ENCODE measurements around the gene KRTAP10-7.
"Not testable (repeated sequence)": the region's sequence is repeated elsewhere in the genome, so short reads cannot be mapped to it uniquely, and the experiment has no call there.

KRTAP10-7 gene, protein sequence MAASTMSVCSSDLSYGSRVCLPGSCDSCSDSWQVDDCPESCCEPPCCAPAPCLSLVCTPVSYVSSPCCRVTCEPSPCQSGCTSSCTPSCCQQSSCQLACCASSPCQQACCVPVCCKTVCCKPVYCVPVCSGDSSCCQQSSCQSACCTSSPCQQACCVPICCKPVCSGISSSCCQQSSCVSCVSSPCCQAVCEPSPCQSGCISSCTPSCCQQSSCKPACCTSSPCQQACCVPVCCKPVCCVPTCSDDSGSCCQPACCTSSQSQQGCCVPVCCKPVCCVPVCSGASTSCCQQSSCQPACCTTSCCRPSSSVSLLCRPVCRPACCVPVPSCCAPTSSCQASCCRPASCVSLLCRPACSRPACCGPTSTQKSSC

DNA sequence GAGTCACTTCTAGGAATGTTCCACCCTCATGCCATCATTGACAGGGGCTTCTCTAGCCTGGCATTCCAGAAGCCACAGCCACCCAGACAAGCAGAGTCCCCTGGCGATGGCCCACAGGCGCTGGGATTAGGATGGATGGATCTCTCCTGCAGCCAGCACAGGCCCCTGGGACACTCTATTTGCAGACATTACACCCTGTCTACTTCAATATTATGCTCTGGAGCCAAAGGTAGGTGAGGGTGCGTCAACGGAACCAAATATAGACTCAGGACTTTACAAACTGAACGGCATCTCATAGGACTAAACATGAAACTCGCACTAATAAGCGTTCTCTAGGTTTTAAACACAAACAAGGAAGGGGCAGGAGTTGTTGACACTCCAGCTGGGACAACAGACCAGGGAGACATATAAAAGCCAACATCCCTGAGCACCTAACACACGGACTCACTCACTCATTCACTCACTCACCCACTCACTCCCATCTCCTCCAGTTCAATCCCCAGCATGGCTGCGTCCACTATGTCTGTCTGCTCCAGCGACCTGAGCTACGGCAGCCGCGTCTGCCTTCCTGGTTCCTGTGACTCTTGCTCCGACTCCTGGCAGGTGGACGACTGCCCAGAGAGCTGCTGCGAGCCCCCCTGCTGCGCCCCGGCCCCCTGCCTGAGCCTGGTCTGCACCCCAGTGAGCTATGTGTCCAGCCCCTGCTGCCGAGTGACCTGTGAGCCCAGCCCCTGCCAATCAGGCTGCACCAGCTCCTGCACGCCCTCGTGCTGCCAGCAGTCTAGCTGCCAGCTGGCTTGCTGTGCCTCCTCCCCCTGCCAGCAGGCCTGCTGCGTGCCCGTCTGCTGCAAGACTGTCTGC is at the start of gene KRTAP10-7:
Gene KRTAP10-7 (plus strand): TSS at position 480 of the 861 bp plus-strand sequence. CDS start 25 bp downstream, at position 505.
- not testable (repeated sequence) for DNase-seq

DNA sequence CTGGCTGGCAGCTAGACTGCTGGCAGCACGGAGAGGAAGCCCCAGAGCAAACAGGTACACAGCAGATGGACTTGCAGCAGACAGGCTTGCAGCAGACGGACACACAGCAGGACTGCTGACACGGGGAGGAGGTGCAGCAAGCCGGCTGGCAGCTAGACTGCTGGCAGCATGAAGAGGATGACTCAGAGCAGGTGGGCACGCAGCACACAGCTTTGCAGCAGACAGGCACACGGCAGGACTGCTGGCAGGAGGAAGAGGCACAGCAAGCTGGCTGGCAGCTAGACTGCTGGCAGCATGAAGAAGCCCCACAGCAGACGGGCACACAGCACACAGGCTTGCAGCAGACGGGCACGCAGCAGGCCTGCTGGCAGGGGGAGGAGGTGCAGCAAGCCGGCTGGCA is 49.6 kb upstream of the KRTAP10-7 start:
- DNase-seq: no peak

GRCh38 chr21:44551340-44551961 is 48.9 kb upstream of the KRTAP10-7 start, which contains the start of gene KRTAP10-2:
KRTAP10-2 (minus strand) TSS chr21:44551505; CDS start chr21:44551458, 47 bp downstream.
- DNase-seq: no peak

DNA sequence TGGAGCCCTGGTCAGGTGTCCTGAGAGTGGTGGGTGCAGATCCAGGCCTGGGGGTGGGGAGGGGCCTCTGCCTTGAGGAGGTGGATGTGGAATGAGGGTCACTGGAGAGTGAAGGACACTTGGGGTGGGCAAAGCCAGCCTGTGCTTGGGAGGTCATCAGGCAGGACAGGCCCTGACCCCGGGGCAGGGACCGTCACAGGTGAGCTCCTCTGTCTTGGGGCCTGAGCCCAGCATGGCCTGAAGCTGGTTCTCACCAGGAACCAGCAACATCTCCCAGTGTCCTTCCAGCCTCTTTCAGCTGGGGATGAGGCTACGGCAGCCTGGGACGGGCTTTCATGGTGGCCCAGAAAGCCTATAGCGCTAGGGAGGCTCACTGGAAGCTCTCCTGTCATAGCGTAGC is 48.3 kb upstream of the KRTAP10-7 start:
- no peak for DNase-seq

DNA sequence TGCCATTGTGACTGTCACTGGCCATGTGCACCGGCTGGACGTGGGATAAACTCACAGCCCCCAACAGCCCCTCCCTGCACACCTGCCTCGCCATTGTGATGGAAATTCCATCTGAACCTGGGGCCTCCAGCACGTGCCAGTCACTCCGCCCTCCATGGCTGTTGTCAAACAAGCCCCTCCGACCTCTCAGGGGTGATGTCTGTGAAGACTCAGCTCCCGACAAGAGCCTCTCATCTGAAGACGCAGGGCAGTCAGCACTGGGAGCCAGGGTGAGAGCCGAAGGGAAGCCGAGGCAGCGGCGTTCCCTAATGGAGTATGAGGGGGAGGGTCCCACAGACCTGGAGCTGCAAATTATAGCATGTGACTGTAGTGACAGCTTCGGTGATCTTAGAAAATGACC is 47.7 kb upstream of the KRTAP10-7 start:
- DNase-seq: no peak

GRCh38 chr21:44555200-44555875 is 45.1 kb upstream of the KRTAP10-7 start:
- DNase-seq: no peak

DNA sequence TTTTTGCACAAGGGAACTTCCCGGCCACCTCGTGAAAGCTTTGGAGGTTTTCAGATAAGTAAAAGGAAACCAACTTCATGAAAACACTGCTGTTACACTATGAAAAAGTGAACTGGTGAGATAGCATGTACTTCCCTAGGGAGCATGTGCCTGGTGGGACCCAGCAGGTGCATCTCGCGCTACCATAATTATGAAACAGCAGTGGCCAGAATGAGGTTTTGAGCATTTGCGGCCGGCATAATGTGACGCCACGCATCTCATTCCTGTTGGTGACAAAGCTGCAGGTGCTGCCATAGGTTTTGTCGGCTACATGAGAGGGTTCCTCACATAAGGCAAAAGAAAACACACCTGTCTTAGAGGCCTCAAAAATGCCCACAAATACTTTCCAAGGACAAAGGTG is 43.5 kb upstream of the KRTAP10-7 start:
- DNase-seq: no peak

DNA sequence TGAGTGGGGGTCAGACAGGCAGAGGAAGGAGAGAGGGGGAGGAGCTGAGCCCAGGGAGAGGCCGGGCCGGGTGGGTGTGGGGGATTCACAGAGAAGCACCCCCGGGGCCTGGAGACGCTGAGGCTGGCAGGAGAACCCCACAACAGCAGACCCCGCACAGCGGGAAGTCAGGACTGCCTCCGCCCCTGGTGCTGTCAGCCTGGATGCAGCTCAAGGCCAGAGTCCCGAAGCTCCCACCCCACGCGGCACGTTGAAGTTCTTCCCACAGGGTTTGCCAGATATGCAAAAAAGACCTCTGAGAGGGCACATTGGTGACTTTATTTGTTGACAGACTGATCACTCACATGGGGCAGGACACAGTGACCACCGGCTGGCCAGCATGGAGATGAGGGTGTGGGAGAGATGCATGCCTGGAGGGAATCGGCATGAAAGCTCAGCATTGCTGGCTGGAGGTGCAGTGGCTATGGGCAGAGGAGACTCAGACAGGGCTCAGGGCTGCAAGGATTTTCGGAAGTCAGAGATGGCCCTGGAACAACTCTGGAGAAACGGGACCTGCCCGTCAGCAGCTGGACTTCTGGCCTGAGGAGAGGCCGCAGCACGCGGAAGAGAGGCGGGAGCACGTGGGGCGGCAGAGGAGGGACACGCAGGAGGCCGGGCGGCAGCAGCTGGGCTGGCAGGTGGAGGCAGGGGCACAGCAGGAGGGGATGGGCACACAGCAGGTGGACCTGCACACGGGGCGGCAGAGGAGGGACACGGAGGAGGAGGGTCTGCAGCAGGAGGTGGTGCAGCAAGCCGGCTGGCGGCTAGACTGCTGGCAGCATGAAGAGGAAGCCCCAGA is 42.7 kb upstream of the KRTAP10-7 start:
- DNase-seq: no peak

GRCh38 chr21:44558329-44558675 is 42.1 kb upstream of the KRTAP10-7 start:
- DNase-seq: not testable (repeated sequence)

DNA sequence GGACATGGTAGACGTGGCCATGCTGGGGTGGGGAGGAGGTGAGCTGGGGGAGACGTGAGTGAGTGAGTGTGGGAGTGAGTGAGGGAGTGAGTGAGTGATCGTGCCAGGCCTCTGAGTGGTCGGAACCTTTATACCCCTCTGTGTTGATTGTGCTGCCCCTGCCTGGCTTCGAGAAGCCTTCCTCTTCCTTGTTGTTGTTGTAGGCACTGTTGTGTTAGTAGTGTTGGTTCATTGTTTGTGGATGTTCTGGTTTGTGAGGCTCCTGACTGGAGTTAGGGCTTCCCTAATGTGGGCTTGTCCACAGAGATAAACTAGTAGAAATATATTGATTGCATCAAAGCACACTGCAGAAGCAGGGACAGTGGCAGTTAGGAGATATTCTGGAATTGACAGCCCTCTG is 41.7 kb upstream of the KRTAP10-7 start, which contains the start of gene KRTAP10-3:
Gene KRTAP10-3 (minus strand): TSS at position 101 of the 400 bp plus-strand sequence. CDS start 80 bp downstream, at position 21.
- no peak for DNase-seq

DNA sequence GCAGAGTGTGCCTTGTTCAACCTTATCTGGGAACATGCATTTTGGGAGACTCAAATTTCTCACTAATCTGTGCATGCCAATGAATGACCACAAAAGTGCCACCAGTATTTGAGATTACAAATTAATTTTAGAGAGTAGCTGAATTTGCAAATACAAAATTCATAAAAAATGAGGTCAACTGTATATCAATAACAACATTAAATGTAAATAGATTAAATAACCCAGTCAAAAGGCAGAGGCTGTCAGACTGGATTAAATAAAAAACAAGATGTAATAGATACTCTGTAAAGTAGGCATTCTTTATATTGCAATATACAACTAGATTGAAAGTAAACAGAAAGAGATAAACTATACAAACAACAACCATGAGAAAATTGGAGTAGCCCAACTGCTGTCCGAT is 36.3 kb upstream of the KRTAP10-7 start:
- no peak for DNase-seq

- no peak for DNase-seq
These were observed 35.4 kb upstream of the KRTAP10-7 start for GRCh38 chr21:44564886-44565598.

- DNase-seq: no peak
These were observed 34.0 kb upstream of the KRTAP10-7 start for GRCh38 chr21:44566403-44566802.

GRCh38 chr21:44567481-44568171 is 32.8 kb upstream of the KRTAP10-7 start:
- no peak for DNase-seq

- DNase-seq: no peak
These were observed 32.1 kb upstream of the KRTAP10-7 start for GRCh38 chr21:44568261-44568660.

DNA sequence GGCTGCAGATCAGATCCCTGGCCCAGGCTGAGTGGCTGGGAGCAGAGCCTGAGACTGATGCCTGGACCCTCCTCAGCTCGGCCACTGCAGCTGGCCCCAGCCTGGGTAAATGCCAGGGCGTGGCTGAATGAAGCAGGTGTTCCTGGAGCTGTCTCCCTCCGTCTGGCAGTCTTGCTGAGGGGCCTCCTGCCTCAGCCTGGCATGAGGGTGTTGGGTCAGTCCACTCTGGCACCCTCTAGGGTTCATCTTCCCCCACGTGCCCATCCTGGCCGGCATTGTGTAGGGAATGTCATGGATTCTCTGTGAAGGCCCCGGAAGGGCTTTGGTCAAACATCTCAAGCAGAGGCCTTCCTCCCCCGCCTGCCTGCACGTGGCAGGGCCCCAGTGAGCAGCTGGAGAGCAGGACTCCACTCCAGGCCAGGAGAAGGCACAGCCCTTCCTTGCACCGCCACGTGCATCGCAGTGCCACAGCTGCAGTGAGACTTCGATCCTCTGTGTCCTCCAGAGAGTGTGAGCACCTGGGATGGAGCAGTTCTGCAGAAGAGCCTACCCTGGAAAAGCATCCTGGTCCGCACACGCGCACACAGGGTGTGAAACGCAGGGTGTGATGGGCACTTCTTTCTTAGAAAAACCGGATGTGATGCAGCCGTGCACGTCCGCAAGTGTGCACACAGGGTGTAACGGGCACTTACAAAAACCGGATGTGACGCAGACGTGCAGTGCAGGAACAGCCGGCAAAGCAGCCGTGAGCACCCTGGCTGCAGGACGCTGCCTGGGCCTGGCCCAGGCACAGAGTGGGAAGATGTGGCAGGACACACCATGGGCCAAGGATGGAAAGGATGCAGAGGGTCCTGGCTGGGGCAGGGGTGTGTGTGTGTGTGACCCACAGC is 31.5 kb upstream of the KRTAP10-7 start:
- no peak for DNase-seq

GRCh38 chr21:44569861-44570517 is 30.4 kb upstream of the KRTAP10-7 start:
- DNase-seq: no peak

- no peak for DNase-seq
These were observed 29.1 kb upstream of the KRTAP10-7 start for GRCh38 chr21:44571296-44571695.
